Measurements from ENCODE around the gene PER2. TPM values are rescaled to one million over a fixed set of nuclear protein-coding genes. Genes with fewer than 3 reads are reported as not detected.

The PER2 gene
- total RNA-seq, 4 donors from 2014 or later, result 15.6 to 65.2 (median 38.2) TPM

DNA sequence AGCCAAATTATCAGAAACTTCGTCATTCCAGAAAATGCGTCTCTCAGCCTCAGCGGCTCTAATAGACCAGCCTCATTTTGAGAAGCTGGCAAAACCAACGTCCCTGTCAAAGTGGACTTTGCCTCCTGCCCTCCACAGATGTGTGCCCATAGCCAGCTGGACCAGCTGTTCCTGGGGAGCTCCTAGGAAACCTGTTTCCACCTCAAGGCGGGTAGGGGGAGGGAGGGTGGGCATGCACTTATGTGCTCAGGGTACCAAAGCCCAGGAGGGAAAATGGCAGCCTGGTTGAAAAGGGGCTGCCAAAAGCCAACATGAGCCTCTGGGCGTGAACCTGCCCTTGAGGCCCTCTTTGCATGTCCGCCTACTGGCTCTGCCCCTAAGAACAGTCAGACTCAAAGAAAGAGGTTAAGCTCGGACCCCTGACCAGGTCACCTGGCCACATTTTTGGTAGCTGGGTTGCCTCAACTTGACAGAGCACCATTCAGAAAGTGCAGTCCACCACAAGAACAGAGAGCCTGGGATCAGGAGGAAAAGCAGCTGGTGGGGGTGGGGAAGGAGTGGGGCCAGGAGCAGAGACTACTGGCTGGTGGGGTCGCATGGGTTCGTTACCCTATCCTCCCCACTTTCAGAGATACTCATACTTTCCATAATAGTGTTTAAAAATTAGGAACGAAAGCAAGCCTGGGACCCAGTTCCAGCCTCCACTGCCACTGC, 3.5 kb downstream of the PER2 start:
- H3K27me3 ChIP-seq, result no peaks in the 10 kb centered on the region
- peak overlapping the region in 1 of 4 donors; percentile 18 for H3K4me3 ChIP-seq
- H3K4me1 ChIP-seq, result peaks cover 6 to 71% (median 13%) of the 10 kb centered on the region in 4 donors
- peak in 1 of 3 donors; percentile 53 for DNase-seq
- H3K27ac ChIP-seq, result peak overlapping the region; percentile 89 to 99 (median 95)
- H3K36me3 ChIP-seq, result no peaks in the 10 kb centered on the region
- no peaks in the 10 kb centered on the region for H3K9me3 ChIP-seq
- no peak for TF ChIP-seq POLR2A (IDR thresholded peaks at IDR 0.05)
- TF ChIP-seq, protein P1, sequence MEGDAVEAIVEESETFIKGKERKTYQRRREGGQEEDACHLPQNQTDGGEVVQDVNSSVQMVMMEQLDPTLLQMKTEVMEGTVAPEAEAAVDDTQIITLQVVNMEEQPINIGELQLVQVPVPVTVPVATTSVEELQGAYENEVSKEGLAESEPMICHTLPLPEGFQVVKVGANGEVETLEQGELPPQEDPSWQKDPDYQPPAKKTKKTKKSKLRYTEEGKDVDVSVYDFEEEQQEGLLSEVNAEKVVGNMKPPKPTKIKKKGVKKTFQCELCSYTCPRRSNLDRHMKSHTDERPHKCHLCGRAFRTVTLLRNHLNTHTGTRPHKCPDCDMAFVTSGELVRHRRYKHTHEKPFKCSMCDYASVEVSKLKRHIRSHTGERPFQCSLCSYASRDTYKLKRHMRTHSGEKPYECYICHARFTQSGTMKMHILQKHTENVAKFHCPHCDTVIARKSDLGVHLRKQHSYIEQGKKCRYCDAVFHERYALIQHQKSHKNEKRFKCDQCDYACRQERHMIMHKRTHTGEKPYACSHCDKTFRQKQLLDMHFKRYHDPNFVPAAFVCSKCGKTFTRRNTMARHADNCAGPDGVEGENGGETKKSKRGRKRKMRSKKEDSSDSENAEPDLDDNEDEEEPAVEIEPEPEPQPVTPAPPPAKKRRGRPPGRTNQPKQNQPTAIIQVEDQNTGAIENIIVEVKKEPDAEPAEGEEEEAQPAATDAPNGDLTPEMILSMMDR (IDR thresholded peaks at IDR 0.05), result no peak

DNA sequence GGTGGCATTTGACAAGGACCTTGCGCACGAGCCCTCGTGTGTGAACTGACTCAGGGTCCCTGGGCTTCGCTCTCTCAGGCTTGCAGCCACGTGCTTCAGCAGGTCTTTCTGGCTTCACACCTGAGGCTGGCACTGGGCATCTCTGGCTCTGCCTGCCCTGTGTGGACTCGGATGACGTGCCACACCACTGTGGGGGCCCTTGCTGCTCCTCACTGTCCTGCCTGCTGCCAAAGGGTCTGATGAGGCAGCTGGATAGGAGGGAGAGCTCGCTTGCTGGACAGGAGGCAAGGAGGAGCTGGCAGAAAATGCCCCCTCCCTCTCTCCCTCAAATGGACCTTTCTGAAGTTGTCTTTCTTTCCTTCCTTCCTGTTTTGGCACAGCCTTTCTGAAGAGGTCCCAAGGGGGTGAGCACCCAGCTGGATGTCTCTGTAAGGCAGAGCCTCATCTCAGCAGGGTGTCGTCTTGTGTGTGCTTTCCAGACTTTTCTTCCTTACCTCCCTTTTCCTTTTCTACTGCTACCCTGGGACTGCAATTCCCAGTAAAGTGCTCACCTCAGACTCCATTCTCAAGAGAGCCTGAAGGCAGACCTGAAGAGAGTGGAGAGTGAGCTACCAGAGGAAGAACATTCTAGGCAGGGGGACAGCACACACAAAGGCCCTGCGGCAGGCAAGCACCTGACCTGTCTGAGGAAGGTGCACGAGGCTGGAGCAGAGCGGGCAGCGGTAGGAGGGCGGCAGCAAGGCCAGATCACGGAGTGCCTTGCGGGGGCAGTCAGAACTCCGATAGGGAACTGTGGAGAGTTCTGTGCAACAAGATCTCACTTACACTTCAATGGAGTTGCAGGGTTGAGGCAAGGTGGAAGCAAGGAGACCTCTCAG, 5.3 kb downstream of the PER2 start:
- no peaks in the 10 kb centered on the region for H3K27me3 ChIP-seq
- DNase-seq, result peak in 1 of 3 donors; percentile 33
- TF ChIP-seq, protein P1 (IDR thresholded peaks at IDR 0.05), result no peak
- TF ChIP-seq POLR2A (IDR thresholded peaks at IDR 0.05), result no peak
- no peaks in the 10 kb centered on the region for H3K36me3 ChIP-seq
- H3K4me1 ChIP-seq, result peaks cover 0 to 69% (median 11%) of the 10 kb centered on the region in 4 donors
- no peak overlapping the region for H3K4me3 ChIP-seq
- peak overlapping the region in 1 of 4 donors; percentile 8 for H3K27ac ChIP-seq
- H3K9me3 ChIP-seq, result no peaks in the 10 kb centered on the region

DNA sequence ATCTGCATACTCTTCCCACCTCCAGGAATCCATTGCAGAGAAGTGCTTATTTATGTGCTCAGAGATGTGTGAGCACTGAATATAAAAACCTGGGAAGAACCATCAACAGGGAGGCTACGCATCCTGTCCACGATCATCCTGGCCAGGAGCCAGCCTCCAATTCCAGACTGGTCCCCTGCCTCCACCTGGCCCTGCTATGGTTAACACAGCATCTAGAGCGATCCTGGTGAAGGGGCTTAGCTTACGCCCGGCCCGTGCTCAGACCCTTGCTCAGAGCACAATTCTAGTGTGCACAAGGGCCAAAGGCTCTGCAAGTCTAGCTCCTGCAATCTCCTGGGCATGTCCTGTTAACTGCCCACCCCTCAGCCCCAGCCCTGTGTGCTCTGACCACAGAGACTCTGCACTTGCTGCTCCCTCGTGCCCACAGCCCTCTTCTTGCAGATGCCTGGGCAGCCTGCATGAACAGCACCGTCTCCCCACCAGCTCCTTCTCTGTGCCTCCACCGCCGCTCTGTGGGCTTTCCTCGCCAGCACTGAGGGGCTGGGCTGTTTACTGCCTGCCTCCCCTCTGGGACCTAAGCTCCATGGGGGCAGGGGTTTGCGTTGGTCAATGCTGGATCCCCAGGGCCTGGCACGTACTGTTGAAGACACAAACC, 6.5 kb downstream of the PER2 start:
- no peak for DNase-seq
- Histone ChIP-seq H3K4me1 (peaks cover 0 to 62% (median 6%) of the 10 kb centered on the region in 4 donors), H3K9me3 (no peaks in the 10 kb centered on the region), H3K27ac (no peak overlapping the region), H3K4me3 (no peak overlapping the region), H3K27me3 (no peaks in the 10 kb centered on the region), H3K36me3 (peaks cover 0 to 8% (median 0%) of the 10 kb centered on the region in 3 donors)
- TF ChIP-seq POLR2A (IDR thresholded peaks at IDR 0.05), result no peak
- TF ChIP-seq, protein P1 (IDR thresholded peaks at IDR 0.05), result no peak

GRCh38 chr2:238280083-238280825, 8.2 kb downstream of the PER2 start:
- peak in 1 of 3 donors; percentile 65 for DNase-seq
- Histone ChIP-seq H3K27ac (peak overlapping the region in 2 of 4 donors; percentile 60 to 73), H3K36me3 (peaks cover 0 to 25% (median 0%) of the 10 kb centered on the region in 3 donors), H3K9me3 (no peaks in the 10 kb centered on the region), H3K4me3 (no peak overlapping the region), H3K4me1 (peaks cover 0 to 46% (median 2%) of the 10 kb centered on the region in 4 donors), H3K27me3 (no peaks in the 10 kb centered on the region)
- TF ChIP-seq, protein P1 (IDR thresholded peaks at IDR 0.05), result no peak
- TF ChIP-seq POLR2A (IDR thresholded peaks at IDR 0.05), result no peak

DNA sequence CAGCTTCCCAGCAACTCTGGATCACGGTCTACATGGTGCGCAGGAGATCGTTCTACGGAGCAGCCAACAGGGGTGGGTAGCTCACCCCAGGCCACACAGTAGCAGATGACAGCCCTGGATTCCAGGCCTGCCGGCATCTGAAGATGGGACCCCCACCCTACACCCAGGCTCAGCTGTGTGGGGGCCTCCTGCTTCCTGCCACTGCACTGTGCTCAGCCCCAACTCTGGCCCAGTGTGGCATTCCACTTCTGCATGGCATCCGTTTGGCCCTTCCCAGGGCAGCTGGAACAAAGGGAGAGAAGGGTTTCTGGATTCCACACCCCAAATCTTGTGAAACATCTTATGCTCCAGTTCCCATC, 9.1 kb downstream of the PER2 start:
- no peaks in the 10 kb centered on the region for H3K27me3 ChIP-seq
- TF ChIP-seq, protein P1 (IDR thresholded peaks at IDR 0.05), result no peak
- TF ChIP-seq POLR2A (IDR thresholded peaks at IDR 0.05), result no peak
- DNase-seq, result no peak
- peaks cover 0 to 35% (median 0%) of the 10 kb centered on the region in 3 donors for H3K36me3 ChIP-seq
- peaks cover 0 to 44% (median 0%) of the 10 kb centered on the region in 4 donors for H3K4me1 ChIP-seq
- H3K9me3 ChIP-seq, result no peaks in the 10 kb centered on the region
- no peak overlapping the region for H3K4me3 ChIP-seq
- no peak overlapping the region for H3K27ac ChIP-seq
